Activated naive CD4-positive, alpha-beta T cell treated with anti-CD3 and anti-CD28 coated beads, Interleukin-2, amount 50 U/mL, for 16 hours (primary cell): Measurements from ENCODE around the gene PGGT1B.

Source experiments
- DNase-seq: peaks from one replicate; pipeline ENCODE4 v3.0.0-alpha.2; 2020

PGGT1B gene

GRCh38 chr5:115262321-115263077 is at the start of gene PGGT1B:
Gene PGGT1B, minus strand, starts transcription at chr5:115262877. Its CDS starts 26 bp downstream, at chr5:115262851.
- DNase-seq = peak; percentile 74

DNA sequence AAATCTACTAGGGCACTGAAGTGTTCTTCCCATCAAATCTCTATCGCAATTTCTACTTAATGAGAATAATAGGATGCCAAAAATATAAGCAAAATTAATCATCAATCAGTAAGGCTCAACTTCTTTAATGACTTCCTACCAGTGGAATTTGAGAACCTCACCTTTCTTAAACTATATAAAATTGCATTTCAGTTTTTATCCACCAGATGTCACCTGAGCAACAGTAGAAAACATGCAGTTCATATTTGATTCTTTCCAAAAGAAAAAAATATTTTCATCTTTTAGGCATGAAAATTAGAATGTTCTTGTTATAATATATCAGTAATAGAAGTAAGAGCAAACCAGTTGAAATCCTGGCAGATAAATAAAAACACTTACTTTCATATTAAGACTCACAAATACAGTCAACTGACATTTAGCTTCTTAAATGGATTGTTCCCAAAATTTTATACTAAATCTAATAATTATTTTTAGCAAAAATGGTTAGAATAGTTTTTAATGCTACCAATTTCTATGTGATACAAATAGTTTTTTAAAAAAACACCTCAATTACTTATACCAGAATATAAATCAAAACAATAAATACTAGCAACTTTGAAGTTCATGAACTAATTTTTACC is 47.2 kb upstream of the PGGT1B start:
- no peak for DNase-seq

GRCh38 chr5:115308815-115309214 is 46.1 kb upstream of the PGGT1B start:
- DNase-seq = no peak

DNA sequence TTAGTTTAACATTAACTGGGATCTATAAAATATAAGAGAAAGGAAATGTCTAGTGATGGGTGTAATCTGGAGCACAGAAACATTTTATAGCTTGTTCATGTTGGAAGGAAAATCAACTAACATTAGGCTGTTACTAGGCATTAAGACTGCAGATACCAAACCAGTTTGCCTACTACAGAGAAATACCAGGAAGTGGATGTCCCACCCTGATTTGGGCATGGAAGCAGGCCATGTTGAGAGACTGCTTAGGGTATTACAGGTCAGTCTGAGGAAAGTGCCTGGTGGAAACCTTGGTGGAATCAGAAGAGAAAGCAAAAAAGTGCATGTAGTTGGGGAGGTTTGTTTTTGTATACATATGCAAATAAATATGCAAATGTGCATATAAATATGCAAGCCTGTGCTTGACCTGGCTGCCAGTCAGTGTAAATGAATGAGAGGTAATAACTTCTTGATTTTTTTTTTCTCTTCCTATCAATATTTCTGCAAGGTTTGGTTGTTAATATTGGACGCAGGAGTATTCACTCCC is 43.4 kb upstream of the PGGT1B start:
- DNase-seq = no peak

- no peak for DNase-seq
These were observed 41.8 kb upstream of the PGGT1B start for GRCh38 chr5:115304496-115304895.

DNA sequence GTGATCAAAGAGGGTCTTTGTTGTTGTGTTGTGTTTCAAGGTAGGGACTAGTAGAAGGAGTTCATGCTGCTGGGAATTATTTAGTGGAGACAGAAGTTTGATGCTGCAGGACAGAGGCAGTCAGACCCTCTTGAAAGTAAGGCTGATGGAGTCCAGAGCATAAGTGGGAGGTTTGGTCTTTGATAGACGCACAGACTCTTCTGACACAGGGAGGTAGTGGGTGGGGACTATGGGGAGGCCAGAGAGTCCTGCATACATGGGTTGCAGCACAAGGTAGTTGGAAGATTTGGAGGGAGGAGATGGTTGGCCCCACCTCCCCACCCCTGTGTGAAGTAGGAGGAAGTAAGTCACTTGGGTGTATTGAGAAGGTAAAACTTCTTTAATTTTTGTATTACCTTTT is 36.1 kb upstream of the PGGT1B start:
- no peak for DNase-seq

DNA sequence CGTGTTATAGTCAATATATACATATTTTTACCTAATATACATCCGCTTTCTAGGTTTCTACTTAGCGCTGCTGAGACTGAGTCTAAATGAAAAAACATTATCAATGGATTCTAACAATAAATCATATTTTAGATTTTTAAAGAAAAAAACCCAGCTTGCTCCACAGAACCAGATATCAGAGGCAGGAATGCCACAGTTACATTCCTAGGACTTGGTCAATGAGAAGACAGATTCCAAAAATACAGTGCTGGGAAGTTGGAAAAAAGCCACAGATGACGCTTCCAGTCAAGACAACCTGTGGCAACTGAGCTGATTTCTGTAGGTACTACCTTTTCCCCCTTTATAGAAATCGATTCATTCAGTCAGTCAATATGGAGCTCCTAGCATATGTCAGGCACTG is 34.4 kb upstream of the PGGT1B start:
- DNase-seq = no peak

DNA sequence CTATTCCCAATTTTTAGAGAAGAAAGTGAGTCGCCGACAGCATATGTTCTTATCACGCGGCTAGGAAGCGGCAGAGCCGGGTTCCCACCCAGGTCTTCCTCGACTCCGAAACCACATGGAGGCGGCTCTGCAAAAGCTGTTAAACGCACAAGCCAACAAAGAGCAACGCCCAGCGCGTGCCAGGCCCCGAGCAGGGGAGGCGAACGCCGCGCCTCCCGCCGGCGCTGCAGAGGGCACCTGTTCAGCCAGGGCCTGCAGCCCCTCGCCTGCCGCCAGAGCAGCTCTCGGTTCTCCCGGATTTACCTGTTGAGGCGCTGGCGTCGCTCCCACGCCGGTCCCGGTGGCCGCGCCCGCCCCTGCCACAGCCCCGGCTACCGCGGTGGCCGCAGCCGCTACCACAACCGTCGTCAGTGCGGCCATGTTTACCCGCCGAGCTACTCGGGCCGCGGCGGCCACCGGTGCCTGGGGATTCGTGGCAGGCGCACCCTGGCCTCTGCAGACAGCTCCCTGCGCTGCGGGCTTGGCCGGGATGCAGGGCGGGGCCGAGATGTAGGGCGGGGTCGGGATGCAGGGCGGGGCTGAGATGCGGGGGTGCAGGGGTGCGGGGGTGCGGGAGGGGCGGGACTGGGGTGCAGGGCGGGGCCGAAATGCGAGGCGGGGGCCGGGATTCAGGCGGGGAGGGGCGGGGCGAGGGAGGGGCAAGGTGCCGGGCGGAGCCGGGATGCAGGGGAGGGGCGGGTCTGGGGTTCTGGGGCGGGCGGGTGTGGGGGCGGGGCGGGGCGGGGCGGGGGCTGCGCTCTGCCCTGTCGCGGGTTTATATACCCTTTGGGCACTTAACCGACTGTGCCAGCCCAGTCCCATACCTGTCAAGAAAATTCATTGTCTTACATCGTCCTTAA is 33.7 kb upstream of the PGGT1B start, which contains the start of gene CCDC112:
CCDC112 (minus strand) TSS at position 531 of the 899 bp plus-strand sequence; CDS start at position 420, 111 bp downstream.
- peak; percentile 77 for DNase-seq

GRCh38 chr5:115295777-115296123 is 33.1 kb upstream of the PGGT1B start:
- no peak for DNase-seq

DNA sequence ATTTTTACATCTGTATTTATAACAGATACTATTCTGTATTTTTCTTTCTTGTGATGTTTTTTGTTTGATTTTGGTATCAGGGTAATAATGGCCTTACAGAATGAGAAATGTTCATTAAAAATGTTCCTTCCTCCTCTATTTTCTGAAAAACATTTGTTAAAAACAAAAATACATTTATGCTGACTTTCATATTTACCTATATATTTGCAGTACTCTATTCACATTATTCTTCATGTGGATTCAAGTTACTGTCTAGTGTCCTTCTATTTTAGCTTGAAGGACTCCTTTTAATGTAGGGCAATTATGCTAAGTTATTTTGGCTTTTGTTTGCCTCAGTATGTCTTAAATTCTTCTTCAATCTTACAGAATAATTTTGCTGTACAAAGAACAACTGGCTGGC is 28.7 kb upstream of the PGGT1B start:
- no peak for DNase-seq

DNA sequence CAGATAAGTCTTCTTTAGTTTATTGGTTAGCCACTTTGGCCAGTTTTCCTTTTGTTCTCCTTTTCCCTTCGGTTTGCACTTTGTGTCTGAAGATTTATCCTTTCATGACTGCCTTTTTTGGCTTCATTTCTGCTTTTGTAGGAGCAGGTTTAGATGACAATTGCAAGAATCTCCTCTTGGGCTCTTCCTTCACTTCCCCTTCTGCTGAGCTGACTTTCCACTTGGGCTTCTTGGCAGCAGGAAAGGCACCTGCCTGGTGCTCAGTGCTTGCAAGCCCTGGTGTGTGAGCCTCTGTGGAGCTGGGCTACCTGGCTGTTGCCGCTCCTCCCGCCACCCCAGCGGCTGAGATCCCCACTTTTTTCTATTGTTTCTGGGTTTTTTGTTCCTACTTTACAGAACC is 26.4 kb upstream of the PGGT1B start:
- no peak for DNase-seq

DNA sequence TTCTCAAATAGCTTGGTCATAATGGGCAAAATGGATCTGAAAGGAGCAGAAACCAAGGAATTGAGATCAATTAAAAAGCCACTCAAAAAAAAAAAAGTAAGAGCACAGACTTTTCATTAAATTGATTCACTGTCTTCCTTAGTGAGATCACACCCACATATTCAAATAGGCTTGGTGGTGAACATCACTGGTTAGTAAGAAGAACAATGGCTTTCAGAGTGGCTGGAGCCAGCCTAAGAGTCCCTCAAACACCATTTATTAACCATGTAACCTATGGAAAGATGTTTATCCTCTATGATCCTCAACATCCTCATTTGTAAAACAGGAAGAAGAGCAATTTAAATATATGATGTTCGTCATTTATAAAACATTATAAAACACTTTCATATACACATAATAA is 21.3 kb upstream of the PGGT1B start:
- no peak for DNase-seq

GRCh38 chr5:115282131-115282530 is 19.5 kb upstream of the PGGT1B start:
- DNase-seq = no peak

GRCh38 chr5:115274584-115274983 is 11.9 kb upstream of the PGGT1B start:
- DNase-seq = no peak

- DNase-seq = no peak
These were observed 9.8 kb upstream of the PGGT1B start for GRCh38 chr5:115272297-115272958.

- no peak for DNase-seq
These were observed 8.8 kb upstream of the PGGT1B start for GRCh38 chr5:115271295-115272050.

GRCh38 chr5:115267617-115268016 is 4.9 kb upstream of the PGGT1B start:
- no peak for DNase-seq

DNA sequence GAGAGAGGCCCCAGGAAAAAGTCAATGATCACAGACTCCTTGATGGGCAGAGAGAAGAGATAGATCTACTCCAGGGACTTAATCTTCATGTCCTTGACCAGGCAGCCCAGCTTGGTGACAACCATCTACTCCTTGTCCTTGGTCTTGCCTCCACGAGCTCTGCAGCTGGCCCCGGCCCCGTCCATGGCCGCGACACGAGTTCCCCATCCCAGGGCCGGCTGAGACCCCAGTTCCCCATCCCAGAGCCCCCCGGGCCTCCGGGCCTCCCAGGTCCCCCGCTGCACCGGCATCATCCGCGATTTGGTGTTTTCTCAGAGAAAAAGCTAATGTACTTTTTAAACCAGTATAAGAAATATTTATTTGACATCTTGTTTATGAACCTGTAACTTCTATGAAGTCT is 2.5 kb upstream of the PGGT1B start:
- DNase-seq = no peak

GRCh38 chr5:115264786-115265185 is 2.1 kb upstream of the PGGT1B start:
- DNase-seq = no peak

DNA sequence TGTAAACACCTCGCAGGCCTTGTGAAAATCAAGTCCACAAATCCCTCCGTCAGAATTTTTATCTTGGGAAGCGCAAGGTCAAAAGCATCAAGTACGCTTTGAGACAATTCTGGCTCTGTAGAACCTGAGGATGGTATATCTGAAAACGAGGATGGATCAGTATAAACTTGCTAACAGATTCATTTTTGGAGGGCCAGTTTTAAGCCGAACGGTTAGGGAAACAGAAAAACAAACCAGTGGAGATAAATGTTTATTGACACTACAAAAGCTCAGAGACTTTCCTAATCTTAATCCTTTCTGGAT is 352 bp upstream of the PGGT1B start:
- DNase-seq = no peak

- DNase-seq = no peak
These were observed 711 bp downstream of the PGGT1B start for GRCh38 chr5:115262011-115262320.

DNA sequence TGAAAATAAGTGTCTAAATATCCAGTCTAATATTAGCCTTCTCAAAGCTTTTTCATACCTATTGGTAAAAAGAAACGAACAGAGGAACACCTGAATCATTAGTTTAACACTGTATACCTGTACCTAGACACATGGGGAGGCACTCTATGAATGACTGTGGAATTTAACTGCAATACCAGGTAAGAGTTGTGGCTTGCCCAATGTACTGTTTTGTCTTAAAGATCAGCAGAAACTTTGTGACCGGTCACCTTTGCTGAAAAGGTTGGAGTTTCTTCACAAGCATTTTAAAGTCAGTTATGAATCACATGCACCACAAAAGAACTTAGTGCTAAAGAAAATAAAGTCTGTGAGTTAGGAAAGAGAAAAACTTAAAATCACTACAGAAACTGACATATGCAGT is 2.4 kb downstream of the PGGT1B start:
- no peak for DNase-seq
